ENCODE measurements around the gene RXRA.
A peak's percentile ranks its signal among the peaks of the same experiment; 100 is the strongest.

RXRA gene

GRCh38 chr9:134294153-134295071, 31.8 kb upstream of the RXRA start:
- TF ChIP-seq CTCF (IDR thresholded peaks at IDR 0.05): no peak
- Histone ChIP-seq H3K27ac (peak overlapping the region in 1 of 2 donors; percentile 28), H3K4me3 (peak overlapping the region; percentile 60)
- DNase-seq (ENCODE audit: low spot score): no peak

- no peak overlapping the region for H3K27ac ChIP-seq
- no peak for TF ChIP-seq CTCF (IDR thresholded peaks at IDR 0.05)
- DNase-seq (ENCODE audit: low spot score): no peak
- no peak overlapping the region for H3K4me3 ChIP-seq
Measured at GRCh38 chr9:134295101-134295745, 31.0 kb upstream of the RXRA start.

GRCh38 chr9:134295746-134296250, 30.5 kb upstream of the RXRA start:
- no peak for DNase-seq (ENCODE audit: low spot score)
- no peak for TF ChIP-seq CTCF (IDR thresholded peaks at IDR 0.05)
- H3K4me3 ChIP-seq: no peak overlapping the region
- H3K27ac ChIP-seq: no peak overlapping the region

GRCh38 chr9:134296301-134297082, 29.8 kb upstream of the RXRA start:
- Histone ChIP-seq H3K4me3 (no peak overlapping the region), H3K27ac (no peak overlapping the region)
- TF ChIP-seq CTCF (IDR thresholded peaks at IDR 0.05): no peak
- DNase-seq (ENCODE audit: low spot score): no peak

GRCh38 chr9:134297083-134297410, 29.2 kb upstream of the RXRA start:
- no peak for TF ChIP-seq CTCF (IDR thresholded peaks at IDR 0.05)
- no peak overlapping the region for H3K27ac ChIP-seq
- no peak for DNase-seq (ENCODE audit: low spot score)
- H3K4me3 ChIP-seq: no peak overlapping the region

GRCh38 chr9:134297576-134297975, 28.7 kb upstream of the RXRA start:
- TF ChIP-seq CTCF (IDR thresholded peaks at IDR 0.05): no peak
- Histone ChIP-seq H3K4me3 (no peak overlapping the region), H3K27ac (no peak overlapping the region)
- DNase-seq (ENCODE audit: low spot score): no peak

Data from coronary artery (tissue), 2 donors.